Measurements from ENCODE around the gene PRKCE. TPM values are rescaled to one million over a fixed set of nuclear protein-coding genes. Genes with fewer than 3 reads are reported as not detected.

Gene PRKCE
- total RNA-seq, 3 donors from 2014 or later (not counting 1 experiment from before 2014, with no cell fraction given) = 35.2 to 42.1 (median 38.6) TPM

- H3K9me3 Mint-ChIP-seq = no peaks in the 10 kb centered on the region
- no peak for ATAC-seq
- H3K27me3 Mint-ChIP-seq (ENCODE audit: low read depth in 2 of 2) = no peaks in the 10 kb centered on the region
- H3K36me3 ChIP-seq (ENCODE audit: control insufficient read depth, insufficient read depth, low read length) = no peaks in the 10 kb centered on the region
- H3K36me3 Mint-ChIP-seq = no peaks in the 10 kb centered on the region
- no peak overlapping the region for H3K4me3 Mint-ChIP-seq
- H3K27ac ChIP-seq (ENCODE audit: low read length) = no peak overlapping the region
- no peak overlapping the region for H3K27ac Mint-ChIP-seq
- H3K27me3 ChIP-seq (ENCODE audit: control insufficient read depth, insufficient read depth, low read length) = no peaks in the 10 kb centered on the region
- TF ChIP-seq CTCF (IDR thresholded peaks at IDR 0.05) = no peak
- no peaks in the 10 kb centered on the region for H3K4me1 ChIP-seq (ENCODE audit: control insufficient read depth, insufficient read depth, low read length)
- H3K9me3 ChIP-seq (ENCODE audit: control insufficient read depth, insufficient read depth, low read length) = no peaks in the 10 kb centered on the region
- intact Hi-C loops (cut with micrococcal nuclease) = no loop called here
- H3K4me3 ChIP-seq (ENCODE audit: low read length) = no peak overlapping the region
- no peak for DNase-seq
- peaks cover 5 to 11% of the 10 kb centered on the region in 2 donors for H3K4me1 Mint-ChIP-seq
- 100% methylated on average over 4 of the region's 4 CpGs for WGBS (ENCODE audit: insufficient coverage)
Measured at GRCh38 chr2:46065152-46065551, 413.7 kb downstream of the PRKCE start.

- no peaks in the 10 kb centered on the region for H3K9me3 Mint-ChIP-seq
- no peak for DNase-seq
- no peak for TF ChIP-seq CTCF (IDR thresholded peaks at IDR 0.05)
- H3K4me1 Mint-ChIP-seq = peaks cover 5 to 11% of the 10 kb centered on the region in 2 donors
- no peak for ATAC-seq
- no peaks in the 10 kb centered on the region for H3K9me3 ChIP-seq (ENCODE audit: control insufficient read depth, insufficient read depth, low read length)
- no peaks in the 10 kb centered on the region for H3K27me3 ChIP-seq (ENCODE audit: control insufficient read depth, insufficient read depth, low read length)
- WGBS (ENCODE audit: insufficient coverage) = no CpG with 5 or more reads among the region's 3 CpGs
- H3K27ac ChIP-seq (ENCODE audit: low read length) = no peak overlapping the region
- no peaks in the 10 kb centered on the region for H3K36me3 ChIP-seq (ENCODE audit: control insufficient read depth, insufficient read depth, low read length)
- H3K4me3 Mint-ChIP-seq = no peak overlapping the region
- no peaks in the 10 kb centered on the region for H3K4me1 ChIP-seq (ENCODE audit: control insufficient read depth, insufficient read depth, low read length)
- H3K27me3 Mint-ChIP-seq (ENCODE audit: low read depth in 2 of 2) = no peaks in the 10 kb centered on the region
- no peaks in the 10 kb centered on the region for H3K36me3 Mint-ChIP-seq
- no peak overlapping the region for H3K4me3 ChIP-seq (ENCODE audit: low read length)
- intact Hi-C loops (cut with micrococcal nuclease) = no loop called here
- H3K27ac Mint-ChIP-seq = no peak overlapping the region
Measured at GRCh38 chr2:46066116-46066515, 414.6 kb downstream of the PRKCE start.

- Histone ChIP-seq H3K9me3 (ENCODE audit: control insufficient read depth, insufficient read depth, low read length) (no peaks in the 10 kb centered on the region), H3K27me3 (ENCODE audit: control insufficient read depth, insufficient read depth, low read length) (no peaks in the 10 kb centered on the region), H3K27ac (ENCODE audit: low read length) (no peak overlapping the region), H3K4me1 (ENCODE audit: control insufficient read depth, insufficient read depth, low read length) (no peaks in the 10 kb centered on the region), H3K36me3 (ENCODE audit: control insufficient read depth, insufficient read depth, low read length) (no peaks in the 10 kb centered on the region), H3K4me3 (ENCODE audit: low read length) (no peak overlapping the region)
- Mint-ChIP-seq H3K9me3 (no peaks in the 10 kb centered on the region), H3K36me3 (no peaks in the 10 kb centered on the region), H3K4me1 (peaks cover 5 to 11% of the 10 kb centered on the region in 2 donors), H3K27me3 (ENCODE audit: low read depth in 2 of 2) (no peaks in the 10 kb centered on the region), H3K27ac (no peak overlapping the region), H3K4me3 (no peak overlapping the region)
- ATAC-seq = no peak
- TF ChIP-seq CTCF (IDR thresholded peaks at IDR 0.05) = no peak
- intact Hi-C loops (cut with micrococcal nuclease) = no loop called here
- DNase-seq = no peak
- WGBS (ENCODE audit: insufficient coverage) = 71% methylated on average over 5 of the region's 5 CpGs
Measured at GRCh38 chr2:46066601-46067000, 415.1 kb downstream of the PRKCE start.

GRCh38 chr2:46067062-46067461 is 415.6 kb downstream of the PRKCE start:
- 100% methylated on average over 2 of the region's 3 CpGs for WGBS (ENCODE audit: insufficient coverage)
- Mint-ChIP-seq H3K4me1 (peaks cover 5 to 11% of the 10 kb centered on the region in 2 donors), H3K27me3 (ENCODE audit: low read depth in 2 of 2) (no peaks in the 10 kb centered on the region), H3K27ac (no peak overlapping the region), H3K36me3 (no peaks in the 10 kb centered on the region), H3K4me3 (no peak overlapping the region), H3K9me3 (no peaks in the 10 kb centered on the region)
- H3K4me3 ChIP-seq (ENCODE audit: low read length) = no peak overlapping the region
- DNase-seq (no peak), ATAC-seq (no peak)
- intact Hi-C loops (cut with micrococcal nuclease) = no loop called here
- no peaks in the 10 kb centered on the region for H3K9me3 ChIP-seq (ENCODE audit: control insufficient read depth, insufficient read depth, low read length)
- H3K27me3 ChIP-seq (ENCODE audit: control insufficient read depth, insufficient read depth, low read length) = no peaks in the 10 kb centered on the region
- no peak overlapping the region for H3K27ac ChIP-seq (ENCODE audit: low read length)
- H3K36me3 ChIP-seq (ENCODE audit: control insufficient read depth, insufficient read depth, low read length) = no peaks in the 10 kb centered on the region
- no peaks in the 10 kb centered on the region for H3K4me1 ChIP-seq (ENCODE audit: control insufficient read depth, insufficient read depth, low read length)
- TF ChIP-seq CTCF (IDR thresholded peaks at IDR 0.05) = no peak
